ENCODE results near the gene FANCC.

DNA sequence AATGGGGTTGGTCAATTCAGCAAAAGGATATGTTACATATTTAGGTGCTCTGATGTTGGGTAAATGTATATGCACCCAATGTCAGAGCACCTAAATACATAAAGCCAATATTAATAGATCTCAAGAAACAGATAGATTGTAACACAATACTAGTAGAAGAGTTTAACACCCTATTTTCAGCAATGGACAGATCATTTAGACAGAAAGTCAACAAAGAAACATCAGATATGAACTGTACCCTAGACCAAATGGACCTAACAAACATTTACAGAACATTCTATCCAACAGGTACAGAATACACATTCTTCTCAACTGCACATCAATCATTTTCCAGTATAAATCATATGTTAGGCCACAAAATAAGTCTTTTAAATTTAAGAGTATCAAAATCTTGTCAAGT is 35.2 kb downstream of the FANCC start:
- TF ChIP-seq, protein P1, sequence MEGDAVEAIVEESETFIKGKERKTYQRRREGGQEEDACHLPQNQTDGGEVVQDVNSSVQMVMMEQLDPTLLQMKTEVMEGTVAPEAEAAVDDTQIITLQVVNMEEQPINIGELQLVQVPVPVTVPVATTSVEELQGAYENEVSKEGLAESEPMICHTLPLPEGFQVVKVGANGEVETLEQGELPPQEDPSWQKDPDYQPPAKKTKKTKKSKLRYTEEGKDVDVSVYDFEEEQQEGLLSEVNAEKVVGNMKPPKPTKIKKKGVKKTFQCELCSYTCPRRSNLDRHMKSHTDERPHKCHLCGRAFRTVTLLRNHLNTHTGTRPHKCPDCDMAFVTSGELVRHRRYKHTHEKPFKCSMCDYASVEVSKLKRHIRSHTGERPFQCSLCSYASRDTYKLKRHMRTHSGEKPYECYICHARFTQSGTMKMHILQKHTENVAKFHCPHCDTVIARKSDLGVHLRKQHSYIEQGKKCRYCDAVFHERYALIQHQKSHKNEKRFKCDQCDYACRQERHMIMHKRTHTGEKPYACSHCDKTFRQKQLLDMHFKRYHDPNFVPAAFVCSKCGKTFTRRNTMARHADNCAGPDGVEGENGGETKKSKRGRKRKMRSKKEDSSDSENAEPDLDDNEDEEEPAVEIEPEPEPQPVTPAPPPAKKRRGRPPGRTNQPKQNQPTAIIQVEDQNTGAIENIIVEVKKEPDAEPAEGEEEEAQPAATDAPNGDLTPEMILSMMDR (IDR thresholded peaks at IDR 0.05), result no peak
- TF ChIP-seq POLR2A (IDR thresholded peaks at IDR 0.05), result no peak
